Skin of body (tissue), 2 donors: Measurements from ENCODE around the gene CLPTM1L. TPM values are rescaled to one million over a fixed set of nuclear protein-coding genes. Genes with fewer than 3 reads are reported as not detected.
"Not testable (repeated sequence)": the region's sequence is repeated elsewhere in the genome, so short reads cannot be mapped to it uniquely, and the experiment has no call there.

Experiments used
- DNase-seq: peaks from one replicate; lab custom pipeline; 2025; lab: John Stamatoyannopoulos, UW
- total RNA-seq: library from RNA; depleted of rRNA; stranded (reverse); fragments of >200 nt; gene quantifications from one replicate; pipeline ENCODE4 v1.2.3, GENCODE V29; 2014

CLPTM1L gene
- total RNA-seq, 1 donor from 2014 or later, result 78.6 TPM

GRCh38 chr5:1341863-1342262 lies 3.0 kb downstream of the CLPTM1L start:
- no peak for DNase-seq

DNA sequence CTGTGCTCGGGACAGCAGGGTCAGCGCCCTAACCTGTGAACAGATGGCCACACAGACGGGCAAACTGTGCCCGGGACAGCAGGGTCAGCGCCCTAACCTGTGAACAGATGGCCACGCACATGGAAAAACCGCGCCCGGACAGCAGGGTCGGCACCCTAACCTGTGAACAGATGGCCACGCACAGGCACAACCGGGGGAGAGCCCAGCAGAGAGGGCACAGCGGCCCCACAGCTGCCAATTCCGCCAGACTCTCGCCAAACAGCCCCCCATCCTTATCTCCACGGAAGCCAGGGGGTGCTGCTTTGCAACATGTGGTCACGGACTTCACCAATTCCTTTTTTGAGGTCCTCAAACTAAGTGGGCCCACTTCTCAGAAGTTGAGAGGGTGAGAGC lies 5.1 kb downstream of the CLPTM1L start:
- DNase-seq, result not testable (repeated sequence)

GRCh38 chr5:1339139-1339817 lies 5.6 kb downstream of the CLPTM1L start:
- not testable (repeated sequence) for DNase-seq

DNA sequence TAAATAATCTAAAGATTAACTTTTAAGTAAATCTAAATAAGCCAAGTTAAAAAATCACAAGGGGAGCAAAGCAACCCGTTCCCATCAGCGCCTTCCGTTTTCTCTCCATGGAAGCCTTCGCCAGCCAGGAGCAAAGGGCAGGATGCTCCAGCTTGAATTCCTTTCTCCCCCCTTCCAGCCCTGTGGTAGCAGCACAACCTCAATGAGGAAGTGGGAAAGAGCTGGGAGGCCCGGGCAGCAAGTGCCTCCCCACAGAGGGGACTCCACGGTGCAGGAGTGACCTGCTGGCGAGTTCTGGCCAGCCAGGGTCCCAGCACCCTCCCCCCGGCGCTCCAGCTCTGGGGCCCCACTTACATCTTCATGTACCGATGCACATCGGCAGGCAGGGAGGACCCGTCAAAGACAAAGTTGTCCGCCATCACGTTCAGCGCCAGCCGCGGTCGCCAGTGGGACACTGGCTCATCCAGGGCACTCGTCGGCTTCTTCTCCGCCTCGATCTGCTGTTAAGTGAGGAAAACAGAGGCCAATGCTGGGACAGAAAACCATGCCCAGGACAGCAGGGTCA lies 6.3 kb downstream of the CLPTM1L start:
- DNase-seq, result no peak

- no peak for DNase-seq
These were observed 6.8 kb downstream of the CLPTM1L start for GRCh38 chr5:1338196-1338490.

- DNase-seq, result no peak
These were observed 7.3 kb downstream of the CLPTM1L start for GRCh38 chr5:1337489-1338195.

DNA sequence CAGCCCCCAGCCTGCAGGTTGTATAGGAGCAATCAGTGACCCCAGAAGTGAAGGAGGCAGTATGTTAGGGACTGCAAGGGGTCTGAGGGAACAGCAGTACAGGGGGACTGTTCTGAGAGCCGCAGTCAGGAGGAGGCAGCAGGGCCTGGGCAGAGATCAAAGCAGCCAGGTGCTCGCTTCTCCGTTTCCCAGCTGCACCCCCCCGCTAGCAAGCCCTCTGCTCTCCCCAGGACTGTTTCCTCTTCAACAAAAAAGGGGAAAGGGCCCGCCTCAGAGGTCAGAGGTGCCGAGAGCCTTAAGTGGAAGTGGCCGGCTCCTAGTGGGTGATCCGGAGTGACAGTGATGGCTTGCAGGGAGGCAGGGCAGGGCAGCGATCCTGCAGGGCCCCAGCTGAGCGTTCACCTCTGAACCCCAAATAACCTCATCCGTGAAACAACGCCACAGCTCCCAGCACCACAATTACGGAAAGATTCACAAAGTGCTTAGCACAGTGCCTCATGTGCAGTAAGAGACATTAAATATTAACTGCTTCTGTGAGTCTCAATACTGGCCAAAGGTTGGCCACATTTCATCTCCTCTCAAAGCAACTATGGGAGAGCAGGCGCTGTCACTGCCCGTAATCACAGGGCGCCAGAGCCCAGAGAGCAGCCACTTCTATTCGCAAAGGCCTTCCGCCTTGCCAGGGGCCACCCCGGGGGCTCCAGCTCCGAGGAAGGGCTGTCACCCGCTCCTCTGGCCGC lies 8.0 kb downstream of the CLPTM1L start:
- DNase-seq, result no peak

- DNase-seq, result no peak
These were observed 8.8 kb downstream of the CLPTM1L start for GRCh38 chr5:1336106-1336561.

- DNase-seq, result no peak
These were observed 9.3 kb downstream of the CLPTM1L start for GRCh38 chr5:1335540-1336095.

DNA sequence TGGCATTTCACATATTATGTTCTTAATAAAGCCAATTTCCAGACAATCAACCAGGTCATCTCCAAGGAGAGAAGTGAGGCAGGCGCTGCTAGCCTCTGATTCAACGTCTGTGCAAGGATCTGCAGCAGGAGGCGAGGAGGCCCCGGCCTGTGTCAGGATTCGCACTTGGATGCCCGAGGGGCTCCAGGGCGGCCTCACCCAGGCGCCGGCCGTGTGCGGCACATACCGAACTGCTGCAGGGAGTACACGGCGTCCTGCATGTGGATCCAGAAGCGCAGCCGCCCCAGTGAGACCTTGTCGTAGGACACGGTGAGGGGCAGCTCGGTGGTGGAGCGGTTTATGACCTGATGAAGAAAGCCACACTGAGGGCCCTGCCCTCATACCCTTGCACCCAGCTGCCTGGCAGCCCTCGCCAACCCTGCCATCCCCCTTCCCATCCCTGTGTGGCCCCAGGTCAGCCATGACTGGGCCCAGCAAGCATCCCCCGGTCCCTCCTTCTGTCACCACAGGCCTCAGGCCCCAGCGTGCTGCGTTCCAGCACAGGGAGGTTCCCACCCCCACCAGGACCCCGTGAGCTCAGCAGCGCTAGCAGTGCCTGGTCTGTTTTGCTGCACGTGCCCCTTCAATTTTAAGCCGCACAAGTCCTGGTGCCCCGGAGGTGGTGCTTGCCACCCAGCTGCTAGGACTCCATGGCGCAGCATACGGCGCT lies 9.9 kb downstream of the CLPTM1L start:
- no peak for DNase-seq

DNA sequence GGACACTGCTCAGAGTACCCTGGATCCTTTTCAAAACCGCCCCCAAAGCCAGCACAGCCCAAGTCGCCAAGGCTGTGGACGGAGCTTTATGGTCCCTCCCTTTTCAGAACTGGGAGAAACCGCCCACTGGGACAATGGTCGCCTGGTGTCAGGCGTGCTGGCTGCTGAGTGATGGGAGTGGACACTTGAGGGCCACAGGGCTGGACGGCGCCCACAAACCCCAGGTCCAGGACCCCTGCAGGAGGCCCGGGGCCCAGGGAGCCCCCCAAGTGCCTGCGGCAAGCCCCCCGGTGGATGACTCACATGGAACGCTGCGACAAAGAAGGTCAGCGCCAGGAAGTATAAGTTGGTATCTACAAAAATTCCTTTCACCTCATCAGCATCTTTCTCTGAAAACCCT lies 10.9 kb downstream of the CLPTM1L start:
- DNase-seq, result no peak

DNA sequence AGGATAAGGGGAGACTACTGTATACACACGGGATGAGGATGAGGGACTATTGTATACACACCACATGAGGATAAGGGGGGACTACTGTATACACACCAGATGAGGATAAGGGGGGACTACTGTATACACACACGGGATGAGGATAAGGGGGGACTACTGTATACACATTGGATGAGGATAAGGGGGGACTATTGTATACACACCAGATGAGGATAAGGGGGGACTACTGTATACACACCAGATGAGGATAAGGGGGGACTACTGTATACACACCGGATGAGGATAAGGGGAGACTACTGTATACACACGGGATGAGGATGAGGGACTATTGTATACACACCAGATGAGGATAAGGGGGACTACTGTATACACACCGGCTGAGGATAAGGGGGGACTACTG lies 11.6 kb downstream of the CLPTM1L start:
- DNase-seq, result not testable (repeated sequence)

DNA sequence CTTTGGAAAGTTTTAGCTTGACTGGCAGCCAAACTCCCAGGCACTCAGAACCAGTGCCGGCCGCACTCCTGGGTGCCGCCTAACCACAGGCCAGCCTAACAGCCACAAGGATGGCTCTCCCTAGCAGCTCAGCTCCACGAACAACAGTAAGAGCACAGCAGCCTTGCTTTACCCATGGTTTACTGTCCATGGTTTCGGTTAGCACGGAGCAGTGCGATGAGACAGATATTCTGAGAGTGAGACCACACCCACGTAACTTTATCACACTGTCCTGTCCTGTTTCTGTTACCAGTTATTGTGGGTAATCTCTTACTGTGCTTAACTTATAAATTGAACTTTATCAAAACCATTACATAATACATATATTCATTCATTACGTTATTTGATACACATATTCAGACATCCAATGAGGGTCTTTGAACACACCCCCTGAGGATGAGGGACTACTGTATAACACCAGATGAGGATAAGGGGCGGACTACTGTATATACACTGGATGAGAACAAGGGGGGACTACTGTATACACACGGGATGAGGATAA lies 12.4 kb downstream of the CLPTM1L start:
- no peak for DNase-seq

DNA sequence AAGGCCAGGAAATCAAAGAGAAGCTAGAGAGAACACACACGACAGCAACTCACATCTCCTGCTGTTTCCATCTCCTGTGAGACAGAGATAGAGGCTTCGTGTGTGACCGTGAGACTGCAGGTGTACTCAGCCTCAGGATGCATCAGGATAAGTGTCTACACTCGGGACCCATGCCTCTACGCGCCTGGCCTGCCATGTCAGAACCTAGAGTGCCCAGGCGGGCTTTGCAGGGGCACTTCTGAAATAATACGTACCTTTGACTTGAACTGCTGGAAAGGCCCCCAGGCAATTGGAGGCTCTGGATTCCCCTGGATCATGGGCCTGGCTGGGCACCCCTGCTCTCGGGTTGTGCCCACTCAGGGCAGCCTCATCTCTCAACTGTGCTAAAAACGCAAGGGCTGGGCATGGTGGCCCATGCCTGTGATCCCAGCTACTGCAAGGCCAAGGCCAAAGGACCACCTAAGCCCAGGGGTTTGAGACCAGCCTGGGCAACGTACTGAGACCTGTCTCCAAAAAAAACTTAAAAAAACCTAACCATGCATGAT lies 13.0 kb downstream of the CLPTM1L start:
- DNase-seq, result no peak

DNA sequence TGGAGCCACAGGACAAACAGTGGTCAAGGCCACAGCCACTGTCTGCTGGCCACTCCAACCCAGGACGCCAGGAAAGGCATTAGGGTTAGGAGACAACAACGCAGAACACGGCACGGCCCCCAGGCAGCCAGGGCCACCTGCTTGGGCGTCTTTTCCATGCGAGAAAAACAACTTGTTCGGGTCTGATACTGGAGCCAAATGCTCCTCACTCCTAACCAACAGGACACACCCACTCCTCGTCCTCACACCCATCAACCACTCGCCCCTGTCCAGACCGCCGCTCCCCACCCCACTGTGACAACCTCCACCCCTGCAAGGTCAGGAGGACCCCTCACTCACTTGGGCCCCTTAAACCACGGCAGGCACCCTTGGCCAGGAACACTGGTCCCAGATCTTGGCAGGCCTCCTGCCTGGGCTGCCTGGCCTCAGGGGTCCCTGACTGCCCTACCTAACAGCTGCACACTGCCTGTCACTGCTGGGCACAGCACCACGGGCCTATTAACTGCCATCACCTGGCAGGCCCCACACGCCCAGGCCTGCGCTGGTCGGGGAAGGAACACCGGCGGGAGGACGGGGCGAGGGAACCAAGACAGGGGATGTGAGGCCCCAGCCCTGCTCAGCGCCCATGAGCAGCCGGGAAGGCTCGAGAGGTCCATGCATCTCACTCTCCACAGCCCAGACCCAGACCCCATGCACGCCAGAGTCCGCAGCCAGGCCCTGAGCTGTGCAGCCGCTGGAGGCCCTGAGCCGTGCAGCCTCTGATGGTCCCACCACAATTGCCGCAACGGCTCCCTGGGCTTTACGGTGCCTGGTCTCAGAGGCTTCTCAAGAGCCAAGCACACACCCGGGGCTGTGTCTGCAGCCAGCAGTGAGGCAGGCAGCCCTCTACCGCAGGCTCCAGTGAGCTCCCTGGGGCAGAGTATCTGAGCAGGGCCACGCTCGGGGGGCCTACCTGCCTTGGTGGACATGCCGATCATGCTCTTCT lies 13.8 kb downstream of the CLPTM1L start:
- no peak for DNase-seq

DNA sequence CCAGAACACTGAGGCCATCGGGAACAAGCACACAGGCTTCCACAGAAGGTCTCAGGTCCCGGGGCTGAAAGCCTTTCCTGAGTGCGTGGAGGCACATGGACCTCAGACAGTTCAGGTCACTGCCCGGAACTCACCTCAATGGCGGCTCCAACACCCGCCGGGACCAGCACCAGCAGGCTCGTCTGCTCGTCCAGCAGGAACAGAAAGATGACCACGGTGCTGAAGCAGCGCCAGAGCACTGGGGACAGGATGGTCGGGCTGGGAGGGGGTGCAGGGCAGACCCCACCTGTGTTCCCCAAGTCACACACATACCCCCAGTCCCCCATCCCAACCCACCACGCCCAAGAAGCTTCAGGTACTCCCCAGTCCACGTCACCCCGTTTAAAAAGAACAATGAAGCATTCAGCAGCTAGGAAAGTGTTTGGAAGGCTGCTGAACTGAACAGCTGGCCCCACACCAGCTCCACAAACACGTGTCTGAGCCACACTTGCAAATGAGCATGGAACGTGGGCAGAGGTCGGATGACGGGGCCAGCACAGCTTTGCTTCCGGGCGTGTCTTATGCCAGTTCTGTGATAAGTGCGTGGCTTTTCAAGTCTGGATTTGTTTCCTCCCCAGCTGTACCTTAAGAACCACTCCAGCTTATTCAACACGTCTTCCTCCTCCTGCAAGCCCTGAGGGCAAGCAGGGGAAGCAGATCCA lies 14.6 kb downstream of the CLPTM1L start:
- no peak for DNase-seq

GRCh38 chr5:1329111-1329579 lies 15.8 kb downstream of the CLPTM1L start:
- DNase-seq, result no peak

DNA sequence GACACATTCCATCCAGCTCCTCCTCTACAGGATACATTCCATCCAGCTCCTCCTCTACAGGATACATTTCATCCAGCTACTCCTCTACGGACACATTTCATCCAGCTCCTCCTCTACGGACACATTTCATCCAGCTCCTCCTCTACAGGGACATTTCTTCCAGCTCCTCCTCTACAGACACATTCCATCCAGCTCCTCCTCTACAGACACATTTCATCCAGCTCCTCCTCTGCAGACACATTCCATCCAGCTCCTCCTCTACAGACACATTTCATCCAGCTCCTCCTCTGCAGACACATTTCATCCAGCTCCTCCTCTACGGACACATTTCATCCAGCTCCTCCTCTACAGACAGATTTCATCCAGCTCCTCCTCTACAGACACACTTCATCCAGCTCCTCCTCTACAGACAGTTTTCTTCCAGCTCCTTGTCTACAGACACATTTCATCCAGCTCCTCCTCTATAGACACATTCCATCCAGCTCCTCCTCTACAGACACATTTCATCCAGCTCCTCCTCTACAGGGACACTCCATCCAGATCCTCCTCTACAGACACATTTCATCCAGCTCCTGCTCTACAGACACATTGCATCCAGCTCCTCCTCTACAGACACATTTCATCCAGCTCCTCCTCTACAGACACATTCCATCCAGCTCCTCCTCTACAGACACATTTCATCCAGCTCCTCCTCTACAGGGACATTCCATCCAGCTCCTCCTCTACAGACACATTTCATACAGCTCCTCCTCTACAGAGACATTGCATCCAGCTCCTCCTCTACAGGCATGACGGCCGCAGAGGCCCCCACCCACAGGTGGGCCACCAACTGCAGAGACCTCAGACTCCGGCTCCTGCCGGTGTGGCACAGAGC lies 16.4 kb downstream of the CLPTM1L start:
- not testable (repeated sequence) for DNase-seq
